GM21529 (cell line): ENCODE measurements around the gene MAPK8IP2.
"Not testable (repeated sequence)": the region's sequence is repeated elsewhere in the genome, so short reads cannot be mapped to it uniquely, and the experiment has no call there.

ENCODE experiments used
- ATAC-seq: cut with Tn5 transposase; IDR thresholded peaks from one replicate; pipeline ENCODE4 v1.9.1; 2021; ENCODE audit not compliant: unreplicated experiment

The MAPK8IP2 gene

GRCh38 chr22:50599816-50600455 is 657 bp upstream of the MAPK8IP2 start:
- ATAC-seq = no peak

DNA sequence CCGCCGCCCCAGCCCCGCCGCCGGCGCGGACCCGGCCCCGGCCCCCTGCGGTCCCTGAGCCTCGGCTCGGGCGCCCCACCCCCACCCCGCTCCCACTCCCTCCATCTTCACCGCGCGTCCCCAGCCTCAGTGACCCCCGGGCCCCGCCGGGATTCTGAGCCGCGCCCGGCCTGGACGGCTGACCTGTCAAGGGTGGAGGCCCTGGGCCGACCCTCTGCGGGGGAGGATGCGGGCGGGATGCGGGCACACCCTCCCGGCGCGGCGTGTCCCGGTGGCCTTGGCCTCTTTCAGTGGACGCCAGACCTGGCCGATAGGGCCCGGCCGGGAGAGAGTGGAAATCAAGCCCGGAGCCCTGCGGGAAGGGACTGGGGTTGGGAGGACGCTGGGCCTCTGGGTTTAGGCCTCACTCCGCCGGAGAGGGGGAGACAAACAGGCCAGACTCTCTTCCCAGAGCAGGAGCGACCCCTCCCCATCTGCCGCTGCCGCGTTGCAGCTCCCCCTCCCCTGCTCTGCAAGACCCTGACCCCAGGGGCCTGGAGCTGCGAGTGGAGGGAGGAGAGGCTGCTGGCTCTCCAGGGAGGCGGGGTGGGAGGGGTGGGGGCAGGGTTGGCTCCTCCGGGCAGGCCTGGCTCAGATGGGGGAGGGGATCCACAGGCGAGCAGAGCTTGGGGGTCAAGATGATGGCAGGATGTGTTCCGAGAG is 525 bp downstream of the MAPK8IP2 start:
- ATAC-seq = no peak

GRCh38 chr22:50601669-50602337 is 1.2 kb downstream of the MAPK8IP2 start:
- ATAC-seq = no peak

- no peak for ATAC-seq
These were observed 1.7 kb downstream of the MAPK8IP2 start for GRCh38 chr22:50602338-50602700.

GRCh38 chr22:50603511-50604255 is 3.1 kb downstream of the MAPK8IP2 start:
- no peak for ATAC-seq

- no peak for ATAC-seq
These were observed 3.8 kb downstream of the MAPK8IP2 start for GRCh38 chr22:50604256-50605001.

GRCh38 chr22:50605002-50605612 is 4.5 kb downstream of the MAPK8IP2 start:
- no peak for ATAC-seq

DNA sequence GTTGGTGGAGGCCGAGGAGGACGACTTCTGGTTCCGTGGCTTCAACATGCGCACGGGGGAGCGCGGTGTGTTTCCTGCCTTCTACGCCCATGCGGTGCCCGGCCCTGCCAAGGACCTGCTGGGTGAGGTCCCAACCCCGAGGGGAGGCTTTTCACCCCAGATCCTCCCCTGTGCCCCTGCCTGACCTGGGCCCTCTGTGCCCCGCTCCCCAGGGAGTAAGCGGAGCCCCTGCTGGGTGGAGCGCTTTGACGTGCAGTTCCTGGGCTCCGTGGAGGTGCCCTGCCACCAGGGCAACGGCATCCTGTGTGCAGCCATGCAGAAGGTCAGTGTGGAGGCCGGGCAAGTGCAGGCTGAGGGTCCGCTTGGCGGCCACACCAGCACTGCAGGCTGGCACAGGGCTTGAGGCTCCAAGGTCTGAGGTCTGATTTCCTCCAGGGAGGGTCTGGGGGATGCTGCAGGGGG is 5.1 kb downstream of the MAPK8IP2 start:
- ATAC-seq = no peak

DNA sequence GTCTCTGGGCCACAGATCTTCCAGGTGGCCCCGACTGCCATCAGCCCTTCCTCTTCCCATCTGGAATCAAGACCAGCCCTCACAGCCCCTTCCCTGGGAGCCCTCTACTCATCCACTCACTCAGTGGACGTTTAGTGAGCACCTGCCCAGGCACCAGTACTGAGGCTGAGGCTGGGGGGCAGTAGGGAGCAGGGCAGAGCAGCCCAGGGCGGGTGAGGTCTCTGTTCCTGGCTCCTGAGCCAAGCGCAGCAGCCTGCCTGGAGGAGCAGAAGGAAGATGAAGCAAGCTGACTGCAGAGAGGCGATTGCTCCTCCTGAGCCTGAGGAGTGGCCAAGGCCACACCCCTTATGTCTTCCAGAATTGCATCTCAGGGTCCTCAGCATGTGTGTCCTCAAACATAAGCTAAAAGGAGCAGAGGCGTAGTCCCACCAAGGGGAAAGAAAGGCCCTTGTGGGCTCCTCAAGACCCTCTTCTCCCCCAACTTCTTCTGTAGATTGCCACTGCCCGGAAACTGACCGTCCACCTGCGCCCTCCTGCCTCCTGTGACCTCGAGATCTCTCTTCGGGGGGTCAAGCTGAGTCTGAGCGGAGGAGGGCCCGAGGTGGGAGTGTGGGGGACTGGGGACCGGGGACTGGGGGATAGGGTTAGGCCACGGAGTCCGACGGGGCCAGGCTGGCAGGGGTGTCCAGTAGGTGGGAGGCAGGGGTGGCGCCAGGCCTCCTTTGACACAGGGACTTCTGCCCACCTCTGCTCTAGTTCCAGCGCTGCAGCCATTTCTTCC is 5.8 kb downstream of the MAPK8IP2 start:
- no peak for ATAC-seq

GRCh38 chr22:50606946-50607658 is 6.5 kb downstream of the MAPK8IP2 start:
- no peak for ATAC-seq

DNA sequence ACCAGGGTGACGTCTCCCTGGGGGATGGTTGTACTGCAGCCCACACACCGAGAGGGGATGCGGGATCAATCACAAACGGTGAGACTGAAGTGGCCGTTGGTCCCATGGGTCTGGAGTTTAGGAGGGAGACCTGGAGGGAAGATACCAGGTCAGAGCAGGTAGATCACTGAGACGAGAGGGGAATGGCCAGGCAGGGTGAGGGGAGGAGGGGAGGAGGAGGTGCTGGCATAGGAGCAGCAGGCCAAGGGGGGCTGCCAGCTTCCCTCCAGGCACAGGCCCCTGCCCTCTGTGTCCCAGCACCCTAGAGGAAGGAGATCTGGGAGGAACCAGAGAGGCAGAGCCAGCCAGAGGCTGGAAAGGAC is 7.0 kb downstream of the MAPK8IP2 start:
- no peak for ATAC-seq

GRCh38 chr22:50608058-50608840 is 7.7 kb downstream of the MAPK8IP2 start:
- ATAC-seq = not testable (repeated sequence)

DNA sequence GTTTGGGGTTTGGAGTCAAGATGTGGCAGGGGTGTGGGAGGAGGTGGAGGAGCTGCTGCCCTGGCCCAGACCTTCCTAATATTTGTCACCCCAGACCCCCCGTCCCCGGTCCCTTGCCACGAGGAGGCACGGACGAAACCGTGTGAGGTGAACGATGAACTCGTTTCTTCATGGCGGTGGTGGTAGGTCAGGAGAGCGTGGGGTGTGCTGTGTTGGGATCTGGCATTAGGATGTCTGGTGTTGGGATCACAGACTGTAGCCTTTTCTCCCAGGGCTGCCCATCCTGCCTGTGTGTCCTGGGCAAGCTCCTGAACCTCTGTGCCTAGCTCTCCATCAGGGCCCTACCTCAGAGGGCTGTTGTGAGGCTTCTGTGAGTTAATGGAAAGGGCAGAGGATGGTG is 8.4 kb downstream of the MAPK8IP2 start:
- ATAC-seq = no peak

DNA sequence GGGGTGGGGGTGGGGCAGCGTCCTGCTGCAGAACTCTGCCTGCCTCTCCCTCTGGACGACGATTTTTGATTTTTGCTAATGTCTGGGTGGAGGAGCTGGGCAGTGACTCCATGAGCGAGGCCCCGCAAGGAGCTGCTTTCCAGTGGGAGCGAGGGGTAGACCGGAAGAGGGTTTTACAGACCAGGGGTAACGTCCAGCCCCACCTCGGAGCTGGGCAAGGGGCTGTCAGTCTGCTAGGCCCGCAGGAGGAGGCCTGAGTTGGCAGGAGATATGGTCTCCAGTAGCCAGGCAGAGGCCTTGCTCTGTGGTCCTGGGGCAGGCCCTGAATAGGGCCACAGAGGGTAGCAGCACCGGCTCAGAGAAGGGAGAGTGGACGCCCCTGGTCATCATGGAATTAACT is 9.0 kb downstream of the MAPK8IP2 start:
- no peak for ATAC-seq

GRCh38 chr22:50610041-50610451 is 9.5 kb downstream of the MAPK8IP2 start:
- ATAC-seq = no peak

GRCh38 chr22:50610581-50610980 is 10.0 kb downstream of the MAPK8IP2 start:
- no peak for ATAC-seq

DNA sequence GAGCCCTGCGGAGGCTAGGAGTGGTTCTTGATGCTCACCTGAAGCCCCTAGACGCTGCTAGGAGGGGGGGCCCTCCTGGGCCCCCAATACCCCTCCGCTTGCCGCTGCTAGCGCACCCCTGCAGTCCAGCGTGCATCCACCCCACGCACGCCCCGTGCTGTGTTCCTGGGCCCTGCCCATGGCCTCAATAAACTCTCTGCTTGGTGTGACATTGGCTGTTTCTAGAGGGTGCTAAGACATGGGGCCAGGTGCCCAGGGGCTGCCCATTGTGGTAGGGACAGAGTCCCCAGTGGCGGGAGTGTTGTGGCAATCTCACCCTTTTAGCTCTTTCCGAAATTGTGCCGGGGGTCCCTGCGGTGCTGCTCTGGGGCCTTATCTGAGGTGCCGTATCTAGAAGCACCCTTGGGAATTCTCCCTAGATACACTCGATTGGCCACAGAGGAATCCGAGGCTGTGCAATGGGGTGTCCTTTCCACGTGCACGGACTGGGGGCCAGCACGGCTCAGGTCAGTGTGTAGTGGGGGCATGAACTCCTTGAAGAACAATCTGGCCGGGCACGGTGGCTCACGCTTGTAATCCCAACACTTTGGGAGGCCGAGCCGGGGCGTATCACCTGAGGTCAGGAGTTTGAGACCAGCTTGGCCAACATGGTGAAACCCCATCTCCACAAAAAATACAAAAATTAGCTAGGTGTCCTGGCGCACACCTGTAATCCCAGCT is 10.9 kb downstream of the MAPK8IP2 start:
- no peak for ATAC-seq

GRCh38 chr22:50612168-50612527 is 11.6 kb downstream of the MAPK8IP2 start:
- ATAC-seq = no peak
